ENCODE results near the gene PHIP. TPM values are rescaled to one million over a fixed set of nuclear protein-coding genes. Genes with fewer than 3 reads are reported as not detected.

Gene PHIP
- total RNA-seq, 1 experiment from 2014 or later = 29.0 TPM

GRCh38 chr6:79072640-79073181 lies 5.3 kb downstream of the PHIP start:
- no peaks in the 10 kb centered on the region for H3K9me3 ChIP-seq (ENCODE audit: insufficient read depth, low read depth)
- peaks cover 6% of the 10 kb centered on the region; the same call in 1 of the 2 replicates for H3K36me3 ChIP-seq (ENCODE audit: low read depth)
- 0 out of 2 replicates have a peak, but pooled peaks cover 4% of the 10 kb centered on the region for H3F3A ChIP-seq (ENCODE audit: insufficient read depth, low read depth)
- no TSS peak for BruUV-seq (replicated peaks)
- intact Hi-C loops (cut with micrococcal nuclease; ENCODE audit: unreplicated experiment) = loop anchor here (5.0 to 10.0 kb wide), 3 partner anchors 35 to 742 kb away; no protein-coding TSS in a partner anchor
- no peak for DNase-seq
- ChIA-PET POLR2A (ENCODE audit: unreplicated experiment) (no interaction called here), CTCF (no interaction called here)
- no peak overlapping the region for H3K4me3 ChIP-seq
- H3K9me2 ChIP-seq (ENCODE audit: insufficient read depth) = no peaks in the 10 kb centered on the region
- H3K4me2 ChIP-seq = no peak overlapping the region
- peaks cover 17% of the 10 kb centered on the region; the same call in 1 of the 2 replicates for H3K4me1 ChIP-seq (replicated peaks; ENCODE audit: insufficient read depth)
- no peak overlapping the region for H2AFZ ChIP-seq
- H3K27me3 ChIP-seq (ENCODE audit: insufficient read depth, low read depth) = no peaks in the 10 kb centered on the region
- no peak overlapping the region for H3K27ac ChIP-seq
- TF ChIP-seq, protein P1, sequence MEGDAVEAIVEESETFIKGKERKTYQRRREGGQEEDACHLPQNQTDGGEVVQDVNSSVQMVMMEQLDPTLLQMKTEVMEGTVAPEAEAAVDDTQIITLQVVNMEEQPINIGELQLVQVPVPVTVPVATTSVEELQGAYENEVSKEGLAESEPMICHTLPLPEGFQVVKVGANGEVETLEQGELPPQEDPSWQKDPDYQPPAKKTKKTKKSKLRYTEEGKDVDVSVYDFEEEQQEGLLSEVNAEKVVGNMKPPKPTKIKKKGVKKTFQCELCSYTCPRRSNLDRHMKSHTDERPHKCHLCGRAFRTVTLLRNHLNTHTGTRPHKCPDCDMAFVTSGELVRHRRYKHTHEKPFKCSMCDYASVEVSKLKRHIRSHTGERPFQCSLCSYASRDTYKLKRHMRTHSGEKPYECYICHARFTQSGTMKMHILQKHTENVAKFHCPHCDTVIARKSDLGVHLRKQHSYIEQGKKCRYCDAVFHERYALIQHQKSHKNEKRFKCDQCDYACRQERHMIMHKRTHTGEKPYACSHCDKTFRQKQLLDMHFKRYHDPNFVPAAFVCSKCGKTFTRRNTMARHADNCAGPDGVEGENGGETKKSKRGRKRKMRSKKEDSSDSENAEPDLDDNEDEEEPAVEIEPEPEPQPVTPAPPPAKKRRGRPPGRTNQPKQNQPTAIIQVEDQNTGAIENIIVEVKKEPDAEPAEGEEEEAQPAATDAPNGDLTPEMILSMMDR (conservative IDR thresholded peaks at IDR 0.05) = no peak
- no peak for TF ChIP-seq EZH2 (IDR thresholded peaks at IDR 0.05; ENCODE audit: low read depth)
- peaks cover 50% of the 10 kb centered on the region for H3K79me2 ChIP-seq (ENCODE audit: low read depth)
- H4K20me1 ChIP-seq (ENCODE audit: insufficient read depth) = peaks cover 5% of the 10 kb centered on the region; the same call in 1 of the 2 replicates

- H3K9me3 ChIP-seq (ENCODE audit: insufficient read depth, low read depth) = no peaks in the 10 kb centered on the region
- H3K27me3 ChIP-seq (ENCODE audit: insufficient read depth, low read depth) = no peaks in the 10 kb centered on the region
- 0 out of 2 replicates have a peak, but pooled peaks cover 2% of the 10 kb centered on the region for H3F3A ChIP-seq (ENCODE audit: insufficient read depth, low read depth)
- H4K20me1 ChIP-seq (ENCODE audit: insufficient read depth) = peaks cover 5% of the 10 kb centered on the region; the same call in 1 of the 2 replicates
- TF ChIP-seq EZH2 (IDR thresholded peaks at IDR 0.05; ENCODE audit: low read depth) = no peak
- TF ChIP-seq, protein P1 (conservative IDR thresholded peaks at IDR 0.05) = no peak
- peaks cover 17% of the 10 kb centered on the region; the same call in 1 of the 2 replicates for H3K4me1 ChIP-seq (replicated peaks; ENCODE audit: insufficient read depth)
- no peak for DNase-seq
- H3K4me2 ChIP-seq = no peak overlapping the region
- H3K27ac ChIP-seq = no peak overlapping the region
- H3K4me3 ChIP-seq = no peak overlapping the region
- BruUV-seq (replicated peaks) = no TSS peak
- ChIA-PET POLR2A (ENCODE audit: unreplicated experiment) (no interaction called here), CTCF (no interaction called here)
- H3K36me3 ChIP-seq (ENCODE audit: low read depth) = peaks cover 6% of the 10 kb centered on the region; the same call in 1 of the 2 replicates
- intact Hi-C loops (cut with micrococcal nuclease; ENCODE audit: unreplicated experiment) = loop anchor here (5.0 to 10.0 kb wide), 3 partner anchors 34 to 743 kb away; no protein-coding TSS in a partner anchor
- H3K9me2 ChIP-seq (ENCODE audit: insufficient read depth) = no peaks in the 10 kb centered on the region
- H2AFZ ChIP-seq = no peak overlapping the region
- peaks cover 53% of the 10 kb centered on the region for H3K79me2 ChIP-seq (ENCODE audit: low read depth)
Measured at GRCh38 chr6:79071547-79071946, 6.5 kb downstream of the PHIP start.

GRCh38 chr6:79070206-79070825 lies 7.7 kb downstream of the PHIP start:
- Histone ChIP-seq H3K27ac (no peak overlapping the region), H3K27me3 (ENCODE audit: insufficient read depth, low read depth) (no peaks in the 10 kb centered on the region), H3K36me3 (ENCODE audit: low read depth) (peaks cover 6% of the 10 kb centered on the region; the same call in 1 of the 2 replicates), H4K20me1 (ENCODE audit: insufficient read depth) (no peaks in the 10 kb centered on the region), H3K4me2 (no peak overlapping the region), H3K4me1 (replicated peaks; ENCODE audit: insufficient read depth) (0 out of 2 replicates have a peak, but pooled peaks cover 6% of the 10 kb centered on the region), H3F3A (ENCODE audit: insufficient read depth, low read depth) (no peaks in the 10 kb centered on the region), H2AFZ (no peak overlapping the region), H3K9me3 (ENCODE audit: insufficient read depth, low read depth) (no peaks in the 10 kb centered on the region), H3K79me2 (ENCODE audit: low read depth) (peaks cover 43% of the 10 kb centered on the region), H3K4me3 (no peak overlapping the region), H3K9me2 (ENCODE audit: insufficient read depth) (no peaks in the 10 kb centered on the region)
- ChIA-PET POLR2A (ENCODE audit: unreplicated experiment) (no interaction called here), CTCF (no interaction called here)
- intact Hi-C loops (cut with micrococcal nuclease; ENCODE audit: unreplicated experiment) = loop anchor here (5.0 to 10.0 kb wide), 3 partner anchors 33 to 744 kb away; no protein-coding TSS in a partner anchor
- TF ChIP-seq EZH2 (IDR thresholded peaks at IDR 0.05; ENCODE audit: low read depth) = no peak
- TF ChIP-seq, protein P1 (conservative IDR thresholded peaks at IDR 0.05) = no peak
- DNase-seq = no peak
- no TSS peak for BruUV-seq (replicated peaks)

Data from PC-9 (cell line).